B cell (primary cell): Measurements from ENCODE around the gene RBFA. TPM values are rescaled to one million over a fixed set of nuclear protein-coding genes. Genes with fewer than 3 reads are reported as not detected.
A peak's percentile ranks its signal among the peaks of the same experiment; 100 is the strongest.

Experiments
- ATAC-seq: fragments of 200-7000 bp; cut with Tn5 transposase; one replicate; pipeline ENCODE4 v1.10.0; 2021; ENCODE audit warnings: low read depth, mild to moderate bottlenecking, moderate number of reproducible peaks, moderate library complexity
- CTCF ChIA-PET: fragments of 350-600 bp; sonication (Branson Sonifier 250); formaldehyde crosslinking; loops from one replicate; lab custom pipeline; 2021; ENCODE audit warnings: antibody characterized with exemption, inconsistent platforms; lab: Charles Lee
- POLR2A ChIA-PET: fragments of 350-600 bp; sonication (Branson Sonifier 250); formaldehyde crosslinking; loops from one replicate; lab custom pipeline; 2021; ENCODE audit warnings: antibody characterized with exemption; lab: Charles Lee
- DNase-seq: peaks from one replicate; pipeline ENCODE4 v3.0.0; 2013
- H2AFZ ChIP-seq: 2 replicates; pipeline ENCODE4 v1.6.1; 2012; ENCODE audit warnings: mild to moderate bottlenecking, low read depth, low read length; ENCODE audit not compliant: insufficient read depth, poor library complexity, severe bottlenecking
- H3K27ac ChIP-seq, 2 donors: 1 replicate in 1 of 2; 2 replicates in 1 of 2; pipeline ENCODE4 v1.5.1; 2012 to 2013; ENCODE audit warnings: low read length in 2 of 2, mild to moderate bottlenecking in 2 of 2, moderate library complexity in 1 of 2
- H3K27me3 ChIP-seq, 4 experiments: fragments of 200-600 bp in 1 of 4; sonication (generic) in 1 of 4; replicated peaks in 1 of 4; 1 replicate in 2 of 4; 2 replicates in 2 of 4; pipeline versions ENCODE4 v1.6.1 to v1.7.0; 2013 to 2016; ENCODE audit warnings: low read length in 3 of 4, mild to moderate bottlenecking in 2 of 4, mixed read lengths in 1 of 4, moderate library complexity in 1 of 4; ENCODE audit not compliant: insufficient read depth in 4 of 4, control insufficient read depth in 3 of 4; ENCODE audit errors: control extremely low read depth in 1 of 4
- H3K36me3 ChIP-seq, 2 experiments: replicated peaks in 1 of 2; 1 replicate in 1 of 2; 2 replicates in 1 of 2; pipeline versions ENCODE4 v1.6.1 to v1.7.1; 2013; ENCODE audit warnings: low read length in 1 of 2; ENCODE audit not compliant: insufficient read depth in 2 of 2, control insufficient read depth in 1 of 2; ENCODE audit errors: control extremely low read depth in 1 of 2, extremely low read depth in 1 of 2
- H3K4me1 ChIP-seq, 2 donors: fragments of 200-600 bp in 1 of 2; sonication (generic) in 1 of 2; 1 replicate in 1 of 2; 2 replicates in 1 of 2; pipeline versions ENCODE4 v1.5.1 to v1.6.1; 2013 to 2017; ENCODE audit warnings: low read length in 2 of 2; ENCODE audit not compliant: control insufficient read depth in 2 of 2, insufficient read depth in 2 of 2
- H3K4me2 ChIP-seq: replicated peaks from 2 replicates; pipeline ENCODE3; 2012; ENCODE audit warnings: mild to moderate bottlenecking, low read depth, low read length; ENCODE audit not compliant: poor library complexity, severe bottlenecking
- H3K4me3 ChIP-seq, 5 experiments: fragments of 200-600 bp in 1 of 5; sonication (generic) in 1 of 5; 1 replicate in 3 of 5; 2 replicates in 2 of 5; pipeline versions ENCODE4 v1.5.1 to v1.7.0; 2011 to 2016; ENCODE audit warnings: low read length in 4 of 5, mild to moderate bottlenecking in 4 of 5, low read depth in 2 of 5, control low read depth in 1 of 5, moderate library complexity in 1 of 5; ENCODE audit not compliant: insufficient read depth in 1 of 5; ENCODE audit errors: control extremely low read depth in 1 of 5, extremely low read depth in 1 of 5
- H3K79me2 ChIP-seq: fragments of 200-600 bp; sonication (generic); one replicate; pipeline ENCODE4 v1.6.0; 2016; ENCODE audit warnings: low read length; ENCODE audit not compliant: control insufficient read depth, insufficient read depth
- H3K9ac ChIP-seq: fragments of 200-600 bp; sonication (generic); 2 replicates; pipeline ENCODE4 v1.6.1; 2017; ENCODE audit warnings: mild to moderate bottlenecking, low read length, moderate library complexity
- H3K9me3 ChIP-seq, 3 donors: one replicate each; pipeline versions ENCODE4 v1.6.1 to v1.7.1; 2013; ENCODE audit warnings: low read length in 2 of 3; ENCODE audit not compliant: control insufficient read depth in 2 of 3, insufficient read depth in 1 of 3; ENCODE audit errors: control extremely low read depth in 1 of 3
- H4K20me1 ChIP-seq: 2 replicates; pipeline ENCODE4 v1.6.0; 2012; ENCODE audit warnings: mild to moderate bottlenecking, low read length; ENCODE audit not compliant: insufficient read depth, control insufficient read depth, poor library complexity, severe bottlenecking
- H3K27ac Mint-ChIP-seq: one replicate; pipeline ENCODE4 v1.8.0; 2021; ENCODE audit warnings: mixed read lengths
- H3K27me3 Mint-ChIP-seq: one replicate; pipeline ENCODE4 v1.8.0; 2021; ENCODE audit warnings: mixed read lengths
- H3K4me1 Mint-ChIP-seq: one replicate; pipeline ENCODE4 v1.8.0; 2021; ENCODE audit warnings: mixed read lengths
- H3K4me3 Mint-ChIP-seq: one replicate; pipeline ENCODE4 v1.8.0; 2021; ENCODE audit warnings: mixed read lengths
- H3K9me3 Mint-ChIP-seq: one replicate; pipeline ENCODE4 v1.8.0; 2022; ENCODE audit warnings: mixed read lengths; ENCODE audit not compliant: insufficient read depth
- CTCF ChIP-seq: fragments of 200-600 bp; IDR thresholded peaks from one replicate; pipeline ENCODE4 v1.8.0; 2022; ENCODE audit warnings: antibody characterized with exemption, mild to moderate bottlenecking
- EZH2 ChIP-seq: IDR thresholded peaks from 2 replicates; pipeline ENCODE4 v1.6.1; 2012; ENCODE audit warnings: borderline replicate concordance, low read depth, mild to moderate bottlenecking, moderate library complexity, low read length; ENCODE audit not compliant: insufficient read depth, poor library complexity, severe bottlenecking
- WGBS: methylation state at CpG from one replicate; pipeline ENCODE4 v1.1.5; 2013; ENCODE audit warnings: missing lambda C conversion rate; ENCODE audit not compliant: insufficient coverage; 5-methylcytosine and 5-hydroxymethylcytosine counted together
- intact Hi-C: fragments of 100-400 bp; cut with micrococcal nuclease; formaldehyde crosslinking; loops from one replicate; pipeline ENCODE4 v1.10.0; 2022
- polyA plus RNA-seq: library from polyadenylated mRNA; depleted of rRNA; stranded (reverse); fragments of >200 nt; gene quantifications from 2 replicates; pipeline ENCODE4 v1.2.3, GENCODE V29; 2012
- total RNA-seq, 2 donors: library from RNA; stranded (reverse); fragments of 120-200 nt in 1 of 2; gene quantifications; 1 replicate in 1 of 2; 2 replicates in 1 of 2; pipeline versions ENCODE4 v1.2.3 to v1.2.4, GENCODE V29; 2013 to 2022

Gene RBFA
- total and polyA plus RNA-seq, 2 donors (not counting 1 experiment from before 2014, with no cell fraction given) = 22.0 to 24.2 TPM

- H3K9me3 Mint-ChIP-seq = no peaks in the 10 kb centered on the region
- Histone ChIP-seq H3K4me3 (peak overlapping the region; percentile 75 to 91 (median 89)), H3K27me3 (no peaks in the 10 kb centered on the region), H3K9ac (peak overlapping the region; percentile 89), H3K79me2 (peaks cover 57% of the 10 kb centered on the region), H4K20me1 (peaks cover 52% of the 10 kb centered on the region), H3K27ac (peak overlapping the region; percentile 87 to 94), H3K4me2 (peak overlapping the region; percentile 92), H3K4me1 (peaks cover 15 to 23% of the 10 kb centered on the region in 2 donors), H3K9me3 (no peaks in the 10 kb centered on the region), H3K36me3 (peaks cover 0 to 21% of the 10 kb centered on the region in 2 experiments), H2AFZ (peak overlapping the region; percentile 94)
- no peaks in the 10 kb centered on the region for H3K27me3 Mint-ChIP-seq
- WGBS = 0% methylated on average over 1 of the region's 6 CpGs
- H3K4me3 Mint-ChIP-seq = peak overlapping the region; percentile 89
- no peak for TF ChIP-seq CTCF
- TF ChIP-seq EZH2 = no peak
- DNase-seq (no peak), ATAC-seq (no peak)
- H3K4me1 Mint-ChIP-seq = peaks cover 39% of the 10 kb centered on the region
- CTCF ChIA-PET = interaction anchor here (1.0 kb wide), 2 partner anchors 24 to 36 kb away, joined by 3 to 4 read pairs; partner anchors contain the start of gene SLC66A2
- peak overlapping the region; percentile 69 for H3K27ac Mint-ChIP-seq
- intact Hi-C loops = loop anchor here (10.0 kb wide), 1 partner anchor 157 kb away; no protein-coding TSS in a partner anchor
- POLR2A ChIA-PET = interaction anchor here (2.5 kb wide), 1 partner anchor 46 kb away, joined by 8 read pairs; the partner anchor contains the start of gene RBFA
Measured at GRCh38 chr18:79987566-79987965, 46.7 kb upstream of the RBFA start.

- peak overlapping the region; percentile 69 for H3K27ac Mint-ChIP-seq
- peaks cover 0 to 19% of the 10 kb centered on the region in 2 experiments for H3K36me3 ChIP-seq
- H2AFZ ChIP-seq = peak overlapping the region; percentile 94
- no peaks in the 10 kb centered on the region for H3K9me3 ChIP-seq
- H3K4me3 ChIP-seq = peak overlapping the region; percentile 75 to 91 (median 89)
- peak; percentile 85 for DNase-seq
- no peaks in the 10 kb centered on the region for H3K27me3 ChIP-seq
- H4K20me1 ChIP-seq = peaks cover 47% of the 10 kb centered on the region
- intact Hi-C loops = loop anchor here (1.0 to 10.0 kb wide), 5 partner anchors 24 to 157 kb away; partner anchors contain the start of genes HSBP1L1 and SLC66A2
- peak overlapping the region; percentile 87 to 94 for H3K27ac ChIP-seq
- ChIA-PET CTCF (interaction anchor here (1.0 kb wide), 2 partner anchors 25 to 36 kb away, joined by 3 to 4 read pairs; partner anchors contain the start of gene SLC66A2), POLR2A (interaction anchor here (2.5 kb wide), 1 partner anchor 46 kb away, joined by 8 read pairs; the partner anchor contains the start of gene RBFA)
- H3K79me2 ChIP-seq = peaks cover 53% of the 10 kb centered on the region
- peak overlapping the region; percentile 89 for H3K9ac ChIP-seq
- peak overlapping the region; percentile 89 for H3K4me3 Mint-ChIP-seq
- peak; percentile 73 for ATAC-seq
- under 1% methylated on average over 48 of the region's 48 CpGs for WGBS
- peak overlapping the region; percentile 92 for H3K4me2 ChIP-seq
- no peaks in the 10 kb centered on the region for H3K27me3 Mint-ChIP-seq
- H3K4me1 Mint-ChIP-seq = peaks cover 36% of the 10 kb centered on the region
- TF ChIP-seq CTCF (peak; percentile 58), EZH2 (no peak)
- peaks cover 15 to 23% of the 10 kb centered on the region in 2 donors for H3K4me1 ChIP-seq
- no peaks in the 10 kb centered on the region for H3K9me3 Mint-ChIP-seq
Measured at GRCh38 chr18:79988071-79988450, 46.2 kb upstream of the RBFA start.
